ENCODE measurements around the gene TFF2.

Gene TFF2

GRCh38 chr21:42338729-42339715 lies 11.8 kb downstream of the TFF2 start:
- Histone ChIP-seq H3K27me3 (ENCODE audit: control insufficient read depth in 2 of 2, insufficient read depth in 2 of 2, low read length in 2 of 2) (no peaks in the 10 kb centered on the region), H3K36me3 (ENCODE audit: control insufficient read depth in 2 of 2, insufficient read depth in 2 of 2, low read length in 2 of 2) (no peaks in the 10 kb centered on the region), H3K4me3 (ENCODE audit: low read length in 2 of 2) (no peak overlapping the region), H3K9ac (ENCODE audit: low read depth in 1 of 2, low read length in 2 of 2) (no peak overlapping the region), H3K27ac (ENCODE audit: low read depth in 2 of 2, low read length in 2 of 2) (no peak overlapping the region), H3K9me3 (ENCODE audit: control insufficient read depth in 2 of 2, low read length in 2 of 2) (no peaks in the 10 kb centered on the region), H3K4me1 (ENCODE audit: control insufficient read depth in 2 of 2, insufficient read depth in 2 of 2, low read length in 2 of 2) (peaks cover 5 to 9% of the 10 kb centered on the region in 2 donors)

- Histone ChIP-seq H3K4me3 (ENCODE audit: low read length in 2 of 2) (no peak overlapping the region), H3K27ac (ENCODE audit: low read depth in 2 of 2, low read length in 2 of 2) (peak overlapping the region; percentile 1 to 13), H3K9ac (ENCODE audit: low read depth in 1 of 2, low read length in 2 of 2) (no peak overlapping the region), H3K4me1 (ENCODE audit: control insufficient read depth in 2 of 2, insufficient read depth in 2 of 2, low read length in 2 of 2) (peaks cover 5 to 11% of the 10 kb centered on the region in 2 donors), H3K36me3 (ENCODE audit: control insufficient read depth in 2 of 2, insufficient read depth in 2 of 2, low read length in 2 of 2) (no peaks in the 10 kb centered on the region), H3K9me3 (ENCODE audit: control insufficient read depth in 2 of 2, low read length in 2 of 2) (no peaks in the 10 kb centered on the region), H3K27me3 (ENCODE audit: control insufficient read depth in 2 of 2, insufficient read depth in 2 of 2, low read length in 2 of 2) (no peaks in the 10 kb centered on the region)
Measured at GRCh38 chr21:42337830-42338728, 12.7 kb downstream of the TFF2 start.

GRCh38 chr21:42337276-42337675 lies 13.5 kb downstream of the TFF2 start:
- Histone ChIP-seq H3K27ac (ENCODE audit: low read depth in 2 of 2, low read length in 2 of 2) (peak overlapping the region in 1 of 2 donors; percentile 13), H3K4me1 (ENCODE audit: control insufficient read depth in 2 of 2, insufficient read depth in 2 of 2, low read length in 2 of 2) (peaks cover 8 to 16% of the 10 kb centered on the region in 2 donors), H3K27me3 (ENCODE audit: control insufficient read depth in 2 of 2, insufficient read depth in 2 of 2, low read length in 2 of 2) (peaks cover 0 to 4% of the 10 kb centered on the region in 2 donors), H3K4me3 (ENCODE audit: low read length in 2 of 2) (no peak overlapping the region), H3K9me3 (ENCODE audit: control insufficient read depth in 2 of 2, low read length in 2 of 2) (no peaks in the 10 kb centered on the region), H3K36me3 (ENCODE audit: control insufficient read depth in 2 of 2, insufficient read depth in 2 of 2, low read length in 2 of 2) (no peaks in the 10 kb centered on the region), H3K9ac (ENCODE audit: low read depth in 1 of 2, low read length in 2 of 2) (no peak overlapping the region)

- H3K9me3 ChIP-seq (ENCODE audit: control insufficient read depth in 2 of 2, low read length in 2 of 2): peaks cover 0 to 2% of the 10 kb centered on the region in 2 donors
- no peak overlapping the region for H3K27ac ChIP-seq (ENCODE audit: low read depth in 2 of 2, low read length in 2 of 2)
- peaks cover 0 to 4% of the 10 kb centered on the region in 2 donors for H3K27me3 ChIP-seq (ENCODE audit: control insufficient read depth in 2 of 2, insufficient read depth in 2 of 2, low read length in 2 of 2)
- peaks cover 19 to 28% of the 10 kb centered on the region in 2 donors for H3K4me1 ChIP-seq (ENCODE audit: control insufficient read depth in 2 of 2, insufficient read depth in 2 of 2, low read length in 2 of 2)
- no peak overlapping the region for H3K9ac ChIP-seq (ENCODE audit: low read depth in 1 of 2, low read length in 2 of 2)
- H3K36me3 ChIP-seq (ENCODE audit: control insufficient read depth in 2 of 2, insufficient read depth in 2 of 2, low read length in 2 of 2): no peaks in the 10 kb centered on the region
- H3K4me3 ChIP-seq (ENCODE audit: low read length in 2 of 2): no peak overlapping the region
Measured at GRCh38 chr21:42336054-42336453, 14.7 kb downstream of the TFF2 start.

- Histone ChIP-seq H3K4me3 (ENCODE audit: low read length in 2 of 2) (peak overlapping the region; percentile 26 to 58), H3K4me1 (ENCODE audit: control insufficient read depth in 2 of 2, insufficient read depth in 2 of 2, low read length in 2 of 2) (peaks cover 19 to 34% of the 10 kb centered on the region in 2 donors), H3K9ac (ENCODE audit: low read depth in 1 of 2, low read length in 2 of 2) (peak overlapping the region in 1 of 2 donors; percentile 18), H3K9me3 (ENCODE audit: control insufficient read depth in 2 of 2, low read length in 2 of 2) (peaks cover 0 to 2% of the 10 kb centered on the region in 2 donors), H3K36me3 (ENCODE audit: control insufficient read depth in 2 of 2, insufficient read depth in 2 of 2, low read length in 2 of 2) (no peaks in the 10 kb centered on the region), H3K27ac (ENCODE audit: low read depth in 2 of 2, low read length in 2 of 2) (peak overlapping the region; percentile 82 to 87), H3K27me3 (ENCODE audit: control insufficient read depth in 2 of 2, insufficient read depth in 2 of 2, low read length in 2 of 2) (peaks cover 0 to 4% of the 10 kb centered on the region in 2 donors)
Measured at GRCh38 chr21:42332557-42333317, 18.1 kb downstream of the TFF2 start.

- Histone ChIP-seq H3K27me3 (ENCODE audit: control insufficient read depth in 2 of 2, insufficient read depth in 2 of 2, low read length in 2 of 2) (peaks cover 0 to 4% of the 10 kb centered on the region in 2 donors), H3K36me3 (ENCODE audit: control insufficient read depth in 2 of 2, insufficient read depth in 2 of 2, low read length in 2 of 2) (no peaks in the 10 kb centered on the region), H3K4me3 (ENCODE audit: low read length in 2 of 2) (peak overlapping the region in 1 of 2 donors; percentile 58), H3K9me3 (ENCODE audit: control insufficient read depth in 2 of 2, low read length in 2 of 2) (peaks cover 0 to 2% of the 10 kb centered on the region in 2 donors), H3K27ac (ENCODE audit: low read depth in 2 of 2, low read length in 2 of 2) (peak overlapping the region; percentile 82 to 87), H3K4me1 (ENCODE audit: control insufficient read depth in 2 of 2, insufficient read depth in 2 of 2, low read length in 2 of 2) (peaks cover 19 to 33% of the 10 kb centered on the region in 2 donors), H3K9ac (ENCODE audit: low read depth in 1 of 2, low read length in 2 of 2) (no peak overlapping the region)
Measured at GRCh38 chr21:42331660-42332059, 19.1 kb downstream of the TFF2 start.

- peaks cover 19 to 33% of the 10 kb centered on the region in 2 donors for H3K4me1 ChIP-seq (ENCODE audit: control insufficient read depth in 2 of 2, insufficient read depth in 2 of 2, low read length in 2 of 2)
- H3K27ac ChIP-seq (ENCODE audit: low read depth in 2 of 2, low read length in 2 of 2): peak overlapping the region; percentile 82 to 87
- H3K9me3 ChIP-seq (ENCODE audit: control insufficient read depth in 2 of 2, low read length in 2 of 2): peaks cover 0 to 2% of the 10 kb centered on the region in 2 donors
Measured at GRCh38 chr21:42330380-42331371, 20.1 kb downstream of the TFF2 start.

GRCh38 chr21:42324896-42325295 lies 25.9 kb downstream of the TFF2 start:
- no peaks in the 10 kb centered on the region for H3K36me3 ChIP-seq (ENCODE audit: control insufficient read depth in 2 of 2, insufficient read depth in 2 of 2, low read length in 2 of 2)
- H3K27me3 ChIP-seq (ENCODE audit: control insufficient read depth in 2 of 2, insufficient read depth in 2 of 2, low read length in 2 of 2): peaks cover 0 to 4% of the 10 kb centered on the region in 2 donors
- no peak overlapping the region for H3K4me3 ChIP-seq (ENCODE audit: low read length in 2 of 2)
- H3K9ac ChIP-seq (ENCODE audit: low read depth in 1 of 2, low read length in 2 of 2): no peak overlapping the region
- peaks cover 6 to 10% of the 10 kb centered on the region in 2 donors for H3K4me1 ChIP-seq (ENCODE audit: control insufficient read depth in 2 of 2, insufficient read depth in 2 of 2, low read length in 2 of 2)
- H3K9me3 ChIP-seq (ENCODE audit: control insufficient read depth in 2 of 2, low read length in 2 of 2): no peaks in the 10 kb centered on the region
- no peak overlapping the region for H3K27ac ChIP-seq (ENCODE audit: low read depth in 2 of 2, low read length in 2 of 2)

More at GRCh38 chr21:42330380-42331371, 20.1 kb downstream of the TFF2 start:
- Histone ChIP-seq H3K4me3 (ENCODE audit: low read length in 2 of 2) (no peak overlapping the region), H3K9ac (ENCODE audit: low read depth in 1 of 2, low read length in 2 of 2) (no peak overlapping the region), H3K36me3 (ENCODE audit: control insufficient read depth in 2 of 2, insufficient read depth in 2 of 2, low read length in 2 of 2) (no peaks in the 10 kb centered on the region), H3K27me3 (ENCODE audit: control insufficient read depth in 2 of 2, insufficient read depth in 2 of 2, low read length in 2 of 2) (peaks cover 0 to 4% of the 10 kb centered on the region in 2 donors)

Measured in mucosa of rectum (tissue), 2 donors.